ENCODE measurements around the gene CDYL2.

GRCh38 chr16:80674884-80675283 lies 129.5 kb downstream of the CDYL2 start:
- no peak for TF ChIP-seq JUND (IDR thresholded peaks at IDR 0.05)
- TF ChIP-seq CTCF (IDR thresholded peaks at IDR 0.05; ENCODE audit: low read depth, low read length, missing input control), result no peak
- TF ChIP-seq RXRA (IDR thresholded peaks at IDR 0.05), result no peak
- no peak for TF ChIP-seq ZBTB33 (IDR thresholded peaks at IDR 0.05)
- TF ChIP-seq RAD21 (IDR thresholded peaks at IDR 0.05), result no peak
- TF ChIP-seq MAX (IDR thresholded peaks at IDR 0.05), result no peak
- TF ChIP-seq TAF1 (conservative IDR thresholded peaks at IDR 0.05), result no peak
- no peak for TF ChIP-seq SP1 (IDR thresholded peaks at IDR 0.05)
- no peak for TF ChIP-seq GABPA (IDR thresholded peaks at IDR 0.05 in 1 of 2, conservative IDR thresholded peaks at IDR 0.05 in 1 of 2)
- TF ChIP-seq FOXA1 (IDR thresholded peaks at IDR 0.05), result no peak
- TF ChIP-seq REST (IDR thresholded peaks at IDR 0.05), result no peak

Measured in liver (tissue), 3 donors.